SH-SY5Y (cell line): Measurements from ENCODE around the gene LBR.

Experiments used
- GATA2 ChIP-seq: IDR thresholded peaks from 2 replicates; pipeline ENCODE4 v1.6.1; 2011; ENCODE audit warnings: mild to moderate bottlenecking, low read depth, low read length
- GATA3 ChIP-seq: IDR thresholded peaks from 2 replicates; pipeline ENCODE4 v1.6.1; 2011; ENCODE audit warnings: low read depth, mild to moderate bottlenecking, low read length, moderate library complexity

GRCh38 chr1:225361176-225361575, 66.7 kb downstream of the LBR start:
- TF ChIP-seq GATA2 (no peak), GATA3 (no peak)
